HG03159 (cell line): ENCODE measurements around the gene TMEM270.

Experiments
- ATAC-seq: cut with Tn5 transposase; IDR thresholded peaks from one replicate; pipeline ENCODE4 v1.9.1; 2021; ENCODE audit warnings: mild to moderate bottlenecking, moderate library complexity; ENCODE audit not compliant: unreplicated experiment

TMEM270 gene

DNA sequence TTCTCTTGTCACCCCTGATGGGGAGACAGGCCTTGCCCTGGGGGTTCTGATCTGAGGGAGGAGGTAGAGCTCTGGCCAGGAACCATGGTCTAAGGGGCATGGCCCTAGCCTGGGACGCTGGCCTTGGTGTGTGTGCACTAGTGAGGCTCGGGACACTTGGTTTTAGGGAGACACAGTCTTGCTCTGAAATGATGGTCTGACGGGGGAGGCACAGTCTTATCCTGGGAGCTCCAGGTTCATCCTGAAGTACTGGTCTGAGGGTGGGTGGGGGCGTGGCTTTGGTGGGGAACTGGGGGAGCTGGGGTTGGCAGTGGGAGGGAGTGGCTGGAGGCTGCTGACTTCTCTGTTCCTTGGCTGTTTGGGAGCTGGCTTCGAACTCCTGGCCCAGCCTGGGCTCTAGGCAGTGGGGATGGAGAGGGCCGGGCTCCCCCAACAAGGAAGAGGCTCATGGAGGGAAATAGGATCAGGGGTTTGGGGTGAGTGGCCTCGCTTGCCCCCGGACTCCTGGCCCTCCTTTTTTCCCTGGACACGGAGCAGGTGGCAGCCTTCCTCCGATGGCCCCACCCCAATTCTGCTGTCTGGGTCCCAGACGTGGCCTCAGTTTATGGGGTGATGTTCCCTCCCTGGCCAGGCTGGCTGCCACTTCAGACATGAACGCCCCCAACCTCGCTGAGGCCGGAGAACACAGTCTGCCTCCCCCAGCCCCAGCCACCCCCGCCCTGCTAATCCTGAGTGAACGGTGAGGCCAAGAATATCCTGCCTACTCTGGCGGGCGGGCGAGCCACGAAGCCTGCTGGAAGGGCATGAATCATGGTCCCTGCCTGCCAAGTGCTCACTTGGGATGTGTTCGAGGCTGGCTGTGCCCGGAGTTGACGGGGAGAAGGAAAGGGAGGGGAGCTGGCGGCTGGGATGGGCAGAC lies 43.5 kb downstream of the TMEM270 start:
- no peak for ATAC-seq

- no peak for ATAC-seq
Observed at GRCh38 chr7:73905360-73905759, 44.4 kb downstream of the TMEM270 start.

GRCh38 chr7:73906874-73907273 lies 45.9 kb downstream of the TMEM270 start:
- no peak for ATAC-seq

GRCh38 chr7:73907554-73908122 lies 46.7 kb downstream of the TMEM270 start:
- no peak for ATAC-seq

GRCh38 chr7:73908123-73908611 lies 47.2 kb downstream of the TMEM270 start:
- no peak for ATAC-seq

DNA sequence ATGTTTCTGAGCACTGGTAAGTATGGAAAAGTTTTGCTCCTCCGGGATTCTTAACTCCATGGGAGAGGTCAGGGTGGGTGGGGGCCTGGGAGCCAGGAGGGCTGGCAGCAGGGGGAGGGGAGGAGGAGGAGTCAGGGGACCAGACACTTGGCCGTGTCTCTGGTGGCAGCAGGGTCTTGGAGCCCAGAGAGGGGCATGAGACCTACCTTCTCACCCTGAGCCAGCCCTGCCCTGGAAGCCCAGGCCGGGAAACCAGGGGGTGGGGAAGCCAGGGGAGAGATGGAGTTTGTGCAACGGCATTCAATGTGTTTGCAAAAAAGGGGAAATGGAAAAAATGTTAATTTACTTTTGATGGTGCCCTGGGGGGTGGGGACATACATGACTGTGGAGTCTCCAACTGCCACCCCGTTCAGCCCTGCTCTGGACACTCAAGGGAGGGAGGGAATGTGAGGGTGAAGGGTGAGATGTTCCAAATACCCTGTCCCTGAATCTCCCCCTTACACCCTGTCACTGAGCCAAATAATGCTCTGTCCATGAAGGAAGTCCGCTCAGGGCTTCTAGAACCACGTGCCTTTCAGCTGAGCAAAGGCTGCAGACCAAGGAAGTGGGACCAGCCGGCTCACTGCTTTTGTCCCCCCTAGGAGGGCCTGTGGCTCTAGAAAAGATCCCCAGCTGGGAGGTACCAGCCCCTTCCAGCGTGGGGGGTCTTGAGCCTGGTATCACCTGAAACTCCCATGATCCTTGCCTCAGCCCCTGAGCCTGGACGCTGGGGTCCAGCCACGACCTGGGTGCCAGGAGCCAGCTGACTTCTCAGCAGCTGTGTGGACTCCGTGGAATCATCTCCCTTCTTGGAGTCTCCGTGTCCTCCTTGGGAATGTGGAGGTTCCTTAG lies 48.3 kb downstream of the TMEM270 start:
- ATAC-seq: no peak

GRCh38 chr7:73909996-73910395 lies 49.0 kb downstream of the TMEM270 start:
- ATAC-seq: no peak

GRCh38 chr7:73912223-73912622 lies 51.3 kb downstream of the TMEM270 start:
- ATAC-seq: no peak
